GM18498 (cell line): ENCODE results near the gene CIRBP.

Experiments used
- ATAC-seq: cut with Tn5 transposase; IDR thresholded peaks from one replicate; pipeline ENCODE4 v1.9.1; 2021; ENCODE audit warnings: mild to moderate bottlenecking, moderate library complexity; ENCODE audit not compliant: unreplicated experiment

The CIRBP gene

DNA sequence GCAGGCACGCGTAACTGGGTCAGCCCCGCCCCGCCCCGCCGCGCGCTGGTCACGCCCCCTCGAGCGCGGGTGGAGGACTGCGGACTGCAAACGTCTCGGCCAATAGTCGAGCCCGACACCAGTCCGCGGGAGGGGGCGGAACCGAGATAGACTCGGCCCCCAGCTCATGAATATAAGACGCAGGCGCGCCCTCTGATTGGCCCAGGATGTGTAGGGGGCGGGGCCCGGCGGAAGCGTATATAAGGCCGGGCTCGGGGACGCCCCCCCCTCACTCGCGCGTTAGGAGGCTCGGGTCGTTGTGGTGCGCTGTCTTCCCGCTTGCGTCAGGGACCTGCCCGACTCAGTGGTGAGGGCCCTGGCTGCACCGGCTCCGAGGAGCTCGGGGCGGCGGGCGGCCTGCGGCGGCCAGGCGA lies at the start of gene CIRBP:
Gene CIRBP (plus strand): TSS at position 268 of the 413 bp plus-strand sequence. CDS start 1,602 bp downstream, outside the sequence.
- peak; percentile 61 for ATAC-seq

DNA sequence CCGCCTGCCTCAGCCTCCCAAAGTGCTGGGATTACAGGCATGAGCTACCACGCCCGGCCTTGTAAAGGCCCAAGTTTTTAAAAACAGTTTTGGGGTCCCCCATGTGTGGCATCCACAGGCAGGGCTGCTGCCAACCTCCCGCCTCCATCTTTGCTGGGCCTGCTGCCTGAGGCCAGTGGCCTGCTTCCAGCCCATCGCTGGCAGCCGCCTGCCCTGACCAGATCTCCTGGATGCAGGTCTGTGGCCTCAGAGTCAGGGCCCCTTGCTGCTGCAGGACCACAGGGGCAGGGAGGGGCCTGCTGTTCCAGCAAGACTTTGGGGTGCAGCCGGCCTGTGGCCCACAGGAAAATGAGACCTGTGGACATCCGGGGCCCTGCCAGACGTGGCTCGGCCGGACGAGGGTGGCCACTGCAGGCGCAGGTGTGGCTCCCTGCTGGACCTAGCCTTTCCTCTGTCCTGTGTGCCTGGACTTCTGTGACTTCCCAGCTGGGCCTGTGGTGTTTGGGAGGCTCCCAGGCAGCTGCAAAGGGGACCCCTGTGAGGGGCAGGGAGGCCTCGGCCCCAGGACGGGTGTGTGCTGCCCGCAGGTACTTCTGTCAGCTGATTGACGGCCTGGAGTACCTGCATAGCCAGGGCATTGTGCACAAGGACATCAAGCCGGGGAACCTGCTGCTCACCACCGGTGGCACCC lies 49.2 kb upstream of the CIRBP start:
- ATAC-seq: no peak

DNA sequence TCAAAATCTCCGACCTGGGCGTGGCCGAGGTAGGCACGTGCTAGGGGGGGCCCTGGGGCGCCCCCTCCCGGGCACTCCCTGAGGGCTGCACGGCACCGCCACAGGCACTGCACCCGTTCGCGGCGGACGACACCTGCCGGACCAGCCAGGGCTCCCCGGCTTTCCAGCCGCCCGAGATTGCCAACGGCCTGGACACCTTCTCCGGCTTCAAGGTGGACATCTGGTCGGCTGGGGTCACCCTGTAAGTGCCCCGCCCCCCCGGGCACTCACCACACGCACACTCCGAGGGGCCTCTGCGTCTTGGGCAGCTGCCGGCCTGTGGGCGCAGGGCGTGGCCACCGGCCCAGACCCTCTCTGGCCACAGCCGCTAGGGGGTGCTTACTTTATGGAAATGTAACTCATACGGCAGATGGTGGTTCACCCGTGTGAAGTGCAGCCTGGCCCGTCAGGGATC lies 48.6 kb upstream of the CIRBP start:
- no peak for ATAC-seq

DNA sequence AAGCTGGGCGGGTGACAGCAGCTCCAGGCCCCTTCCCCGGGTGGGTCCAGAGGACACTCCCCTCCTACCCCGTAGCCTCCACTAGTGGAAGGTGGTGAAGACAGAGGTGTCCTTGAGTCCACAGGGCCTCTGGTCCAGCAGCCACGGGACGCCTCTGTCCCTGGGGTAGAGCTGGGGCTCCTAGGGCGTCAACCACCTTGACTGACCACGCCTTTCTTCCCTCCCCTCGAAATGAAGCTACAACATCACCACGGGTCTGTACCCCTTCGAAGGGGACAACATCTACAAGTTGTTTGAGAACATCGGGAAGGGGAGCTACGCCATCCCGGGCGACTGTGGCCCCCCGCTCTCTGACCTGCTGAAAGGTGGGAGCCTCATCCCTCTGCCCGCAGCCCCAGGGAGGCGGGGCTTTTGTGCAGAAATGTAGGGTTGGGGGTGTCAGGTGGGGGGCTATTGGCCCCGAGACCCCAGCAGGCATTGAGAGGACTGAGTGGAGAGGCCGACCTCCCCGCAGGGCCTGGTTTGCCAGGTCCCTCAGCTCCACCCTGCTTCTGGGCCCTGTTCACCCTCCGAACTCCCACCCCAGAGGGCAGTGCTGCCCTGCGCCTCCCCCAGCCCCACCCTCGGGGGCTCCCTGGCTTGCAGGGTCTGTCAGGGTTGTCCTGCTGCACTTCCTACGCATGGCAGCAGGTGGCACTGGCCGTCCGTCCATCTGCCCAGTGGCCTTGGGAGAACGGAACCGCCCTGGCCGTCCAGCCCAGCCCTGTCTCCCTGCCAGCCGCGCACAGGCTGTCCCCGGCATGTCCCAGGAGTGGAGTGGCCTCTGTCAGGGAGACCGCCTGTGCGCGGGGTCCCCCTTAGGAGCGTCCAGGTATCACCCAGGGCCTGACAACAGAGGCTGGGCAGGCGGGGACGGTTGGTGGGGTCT lies 47.9 kb upstream of the CIRBP start:
- ATAC-seq: no peak

DNA sequence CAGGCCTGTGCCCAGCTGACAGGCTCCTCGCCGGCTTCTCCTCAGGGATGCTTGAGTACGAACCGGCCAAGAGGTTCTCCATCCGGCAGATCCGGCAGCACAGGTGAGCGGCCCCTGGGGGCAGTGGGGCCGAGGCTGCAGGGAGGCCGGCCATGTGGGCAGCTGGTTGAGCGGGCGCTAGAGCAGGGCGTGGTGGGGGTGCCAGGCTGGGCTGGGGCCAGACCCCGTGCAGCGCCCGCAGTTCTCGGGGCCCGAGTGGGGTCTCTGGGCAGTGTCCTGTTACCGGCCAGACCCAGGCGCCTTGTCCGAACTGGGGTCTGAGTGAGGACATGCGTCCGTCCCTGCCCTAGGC lies 47.3 kb upstream of the CIRBP start:
- no peak for ATAC-seq

DNA sequence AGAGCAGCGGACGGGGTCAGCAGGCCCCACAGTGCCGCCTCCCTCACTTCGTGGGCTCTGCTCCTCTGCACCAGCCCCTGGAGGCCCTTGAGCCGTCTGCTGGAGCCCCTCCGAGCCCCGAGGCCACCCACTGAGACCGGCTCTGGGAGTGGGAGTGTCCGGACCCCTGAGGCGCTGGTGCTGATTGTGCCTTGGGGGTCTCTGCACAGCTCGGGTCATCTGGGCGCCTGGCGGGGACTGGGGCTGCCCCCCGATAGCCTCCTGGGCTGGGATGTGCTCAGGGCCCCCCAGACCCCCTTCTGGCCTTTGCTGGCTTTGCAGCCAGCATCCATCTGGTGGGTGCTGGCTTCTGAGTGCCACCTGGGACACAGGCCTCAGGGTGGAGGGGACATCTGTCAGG lies 46.7 kb upstream of the CIRBP start:
- ATAC-seq: no peak

DNA sequence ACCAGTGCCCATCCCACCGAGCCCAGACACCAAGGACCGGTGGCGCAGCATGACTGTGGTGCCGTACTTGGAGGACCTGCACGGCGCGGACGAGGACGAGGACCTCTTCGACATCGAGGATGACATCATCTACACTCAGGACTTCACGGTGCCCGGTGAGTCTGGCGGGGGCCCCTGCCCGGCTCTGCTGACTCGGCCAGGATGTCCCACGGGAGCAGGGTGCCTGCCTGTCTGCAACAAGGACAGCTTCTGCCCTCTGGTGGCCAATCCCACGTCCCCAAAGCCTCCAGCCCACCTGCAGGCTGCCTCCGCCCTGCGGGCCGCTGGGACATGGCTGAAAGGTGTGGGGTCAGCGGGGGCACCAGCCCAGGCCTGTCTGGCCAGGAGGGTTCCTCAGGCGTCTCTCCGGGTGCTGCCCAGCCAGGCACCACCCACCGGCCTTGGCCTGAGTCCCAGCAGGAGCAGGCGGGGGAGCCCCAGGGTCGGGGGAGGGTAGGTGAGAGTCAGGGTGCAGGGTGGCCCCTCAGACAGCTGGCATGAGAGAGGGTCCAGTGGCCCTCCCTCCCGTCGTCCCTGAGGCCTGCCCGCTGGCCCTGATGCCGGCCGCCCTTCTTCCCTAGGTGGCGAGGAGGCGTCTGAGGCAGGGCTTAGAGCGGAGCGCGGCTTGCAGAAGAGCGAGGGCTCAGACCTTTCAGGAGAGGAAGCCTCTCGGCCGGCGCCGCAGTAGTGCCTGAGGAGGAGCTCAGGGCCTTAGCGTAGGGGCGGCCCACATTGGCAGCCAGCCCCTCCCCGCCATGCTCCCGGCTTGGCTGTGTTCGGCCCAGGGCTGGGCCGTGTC lies 45.9 kb upstream of the CIRBP start:
- ATAC-seq: no peak

DNA sequence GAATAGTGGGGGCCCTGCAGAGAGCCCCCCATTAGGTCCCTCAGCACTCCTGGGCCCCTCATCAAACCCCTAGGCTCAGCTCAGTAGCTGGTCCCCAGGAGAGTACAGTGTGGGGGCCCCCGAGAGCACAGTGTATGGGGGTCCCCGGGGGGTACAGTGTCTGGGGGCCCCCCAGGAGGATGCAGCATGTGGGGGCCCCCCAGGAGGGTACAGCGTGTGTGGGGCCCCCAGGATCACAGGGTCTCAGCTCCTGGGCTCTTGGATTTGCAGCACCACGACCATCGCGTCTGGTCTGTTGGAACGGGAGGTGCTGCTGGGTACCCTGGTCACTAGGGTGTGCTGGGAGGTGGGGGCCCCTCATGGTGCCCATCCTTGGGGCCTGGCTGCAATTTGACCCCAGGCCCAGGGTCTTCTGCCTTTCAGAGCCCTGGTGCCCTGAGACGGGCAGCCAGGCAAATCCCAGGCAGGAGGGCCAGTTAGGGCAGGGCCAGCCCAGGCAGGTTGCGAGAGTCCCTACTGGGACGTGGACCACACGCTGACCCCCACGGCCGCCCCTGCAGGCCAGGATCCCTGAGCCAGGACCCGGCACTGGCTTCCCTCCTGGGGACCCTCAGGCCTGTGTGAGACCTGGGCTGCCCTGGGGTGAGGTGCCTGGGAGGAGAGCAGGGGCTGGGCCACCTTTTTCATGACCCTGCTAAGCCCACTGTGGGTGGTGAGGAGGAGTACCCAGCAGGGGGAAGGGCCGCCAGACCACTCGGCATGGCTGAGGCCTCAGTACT lies 44.9 kb upstream of the CIRBP start:
- no peak for ATAC-seq

DNA sequence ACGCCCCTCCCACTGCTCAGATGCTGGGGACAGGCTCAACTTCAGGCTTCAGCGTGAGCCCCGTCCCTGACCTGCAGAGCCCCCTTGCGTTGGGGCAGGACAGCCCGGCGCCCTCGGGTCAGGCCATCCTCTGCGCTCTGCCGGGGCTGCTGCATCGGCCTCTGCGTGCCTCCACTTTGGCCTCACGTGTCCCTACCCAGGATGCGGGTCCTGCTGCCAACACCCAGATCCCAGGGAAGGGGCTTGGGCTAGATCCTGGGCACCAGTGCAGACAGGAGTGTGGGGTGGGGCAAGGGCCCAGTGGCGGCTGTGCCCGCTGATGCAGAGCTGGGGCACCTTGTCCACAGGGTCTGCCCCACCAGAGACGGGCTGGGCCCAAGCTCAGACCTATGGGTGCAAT lies 44.3 kb upstream of the CIRBP start:
- no peak for ATAC-seq

DNA sequence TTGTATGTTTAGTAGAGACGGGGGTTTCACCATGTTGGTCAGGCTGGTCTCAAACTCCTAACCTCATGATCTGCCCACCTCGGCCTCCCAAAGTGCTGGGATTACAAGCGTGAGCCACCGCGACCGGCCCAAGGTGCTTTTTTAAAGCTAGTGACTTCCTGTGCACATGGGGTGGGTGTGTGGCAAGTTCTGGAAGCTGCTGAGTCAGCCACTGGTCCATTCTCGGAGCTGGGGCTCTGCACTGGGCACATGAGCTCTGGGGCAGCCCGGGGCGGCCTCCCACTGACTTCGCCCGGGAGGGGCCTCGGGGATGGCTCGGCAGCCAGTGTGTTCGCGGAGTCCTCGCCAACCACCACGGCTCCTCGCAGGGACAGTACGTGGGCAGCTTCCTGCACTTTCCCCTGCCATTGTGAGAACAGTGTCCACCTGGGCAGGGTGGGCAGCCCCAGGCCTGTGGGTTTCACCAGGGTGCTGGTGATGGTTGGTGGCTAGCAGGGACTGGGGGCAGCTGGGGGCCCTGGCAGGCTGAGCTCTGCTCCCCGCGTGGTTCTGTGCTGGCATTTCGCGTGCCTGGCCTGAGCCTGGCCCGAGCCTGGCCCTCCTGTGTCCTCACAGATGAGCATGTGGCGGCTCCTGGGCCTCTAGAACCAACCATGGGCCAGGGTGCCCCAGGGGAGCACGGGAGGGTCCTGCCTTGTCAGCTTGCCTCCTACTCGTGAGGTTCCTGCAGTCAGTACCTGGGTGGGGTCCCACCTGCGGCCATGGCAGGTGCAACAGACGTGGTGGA lies 43.5 kb upstream of the CIRBP start:
- no peak for ATAC-seq

DNA sequence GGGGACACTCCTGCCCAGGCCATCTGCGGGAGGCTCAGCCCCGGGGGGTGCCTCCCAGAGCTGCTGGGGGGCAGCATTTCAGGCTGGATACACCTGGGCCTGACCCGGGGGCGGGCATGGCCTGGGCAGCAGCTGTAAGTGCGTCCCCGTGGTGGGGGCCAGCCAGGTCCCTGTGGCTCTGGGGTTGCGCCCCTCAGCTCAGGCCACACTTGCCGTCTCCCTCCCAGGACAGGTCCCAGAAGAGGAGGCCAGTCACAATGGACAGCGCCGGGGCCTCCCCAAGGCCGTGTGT lies 43.0 kb upstream of the CIRBP start:
- ATAC-seq: no peak

DNA sequence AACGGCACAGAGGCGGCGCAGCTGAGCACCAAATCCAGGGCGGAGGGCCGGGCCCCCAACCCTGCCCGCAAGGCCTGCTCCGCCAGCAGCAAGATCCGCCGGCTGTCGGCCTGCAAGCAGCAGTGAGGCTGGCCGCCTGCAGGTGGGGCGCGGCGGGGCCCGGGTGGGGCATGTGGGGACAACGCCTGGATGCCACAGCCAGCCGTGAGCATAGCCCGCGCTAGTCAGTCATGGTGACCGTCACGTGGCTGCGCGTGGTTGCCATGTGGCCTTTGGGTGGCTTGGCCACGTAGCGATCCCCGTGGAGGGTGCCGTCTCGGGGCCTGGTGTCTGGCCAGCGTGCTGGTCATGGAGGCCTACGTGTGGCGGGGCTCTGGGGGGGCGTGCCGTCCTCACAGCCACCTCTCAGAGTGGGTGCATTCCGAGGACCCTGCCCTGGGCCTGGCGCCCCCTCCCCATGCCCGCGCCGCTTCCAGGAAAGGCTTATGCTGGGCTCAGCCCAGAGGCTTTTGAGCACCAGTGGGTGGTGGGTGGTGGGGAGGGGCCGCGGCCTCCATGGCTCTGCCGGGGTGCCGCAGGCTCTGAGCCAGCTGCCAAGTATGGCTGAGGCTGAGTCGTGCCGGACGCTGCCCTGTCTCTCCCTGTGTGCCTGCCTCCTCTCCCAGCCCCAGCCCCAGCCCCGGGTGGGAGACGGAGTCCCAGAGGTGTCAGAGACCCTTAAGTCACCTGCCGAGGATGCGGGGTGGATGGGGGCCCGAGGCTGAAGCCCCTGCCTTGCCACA lies 42.4 kb upstream of the CIRBP start:
- ATAC-seq: no peak

DNA sequence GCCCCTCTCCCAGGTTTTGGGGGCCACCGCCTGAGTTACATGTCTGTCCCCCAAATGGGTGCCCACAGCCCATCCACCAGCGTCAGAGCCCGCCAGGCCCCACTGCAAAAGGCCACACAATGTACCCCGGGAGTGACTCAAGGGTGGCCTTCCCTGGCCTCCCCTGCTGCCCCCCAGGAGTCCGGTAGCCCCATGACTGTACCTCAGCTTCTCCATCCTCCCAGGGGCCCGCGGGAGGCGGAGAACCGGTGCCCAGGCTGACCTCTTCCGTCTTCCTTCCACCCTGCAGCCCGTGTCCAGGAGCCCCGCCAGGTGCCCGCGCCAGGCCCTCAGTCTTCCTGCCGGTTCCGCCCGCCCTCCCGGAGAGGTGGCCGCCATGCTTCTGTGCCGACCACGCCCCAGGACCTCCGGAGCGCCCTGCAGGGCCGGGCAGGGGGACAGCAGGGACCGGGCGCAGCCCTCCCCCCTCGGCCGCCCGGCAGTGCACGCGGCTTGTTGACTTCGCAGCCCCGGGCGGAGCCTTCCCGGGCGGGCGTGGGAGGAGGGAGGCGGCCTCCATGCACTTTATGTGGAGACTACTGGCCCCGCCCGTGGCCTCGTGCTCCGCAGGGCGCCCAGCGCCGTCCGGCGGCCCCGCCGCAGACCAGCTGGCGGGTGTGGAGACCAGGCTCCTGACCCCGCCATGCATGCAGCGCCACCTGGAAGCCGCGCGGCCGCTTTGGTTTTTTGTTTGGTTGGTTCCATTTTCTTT lies 41.7 kb upstream of the CIRBP start:
- ATAC-seq: no peak

DNA sequence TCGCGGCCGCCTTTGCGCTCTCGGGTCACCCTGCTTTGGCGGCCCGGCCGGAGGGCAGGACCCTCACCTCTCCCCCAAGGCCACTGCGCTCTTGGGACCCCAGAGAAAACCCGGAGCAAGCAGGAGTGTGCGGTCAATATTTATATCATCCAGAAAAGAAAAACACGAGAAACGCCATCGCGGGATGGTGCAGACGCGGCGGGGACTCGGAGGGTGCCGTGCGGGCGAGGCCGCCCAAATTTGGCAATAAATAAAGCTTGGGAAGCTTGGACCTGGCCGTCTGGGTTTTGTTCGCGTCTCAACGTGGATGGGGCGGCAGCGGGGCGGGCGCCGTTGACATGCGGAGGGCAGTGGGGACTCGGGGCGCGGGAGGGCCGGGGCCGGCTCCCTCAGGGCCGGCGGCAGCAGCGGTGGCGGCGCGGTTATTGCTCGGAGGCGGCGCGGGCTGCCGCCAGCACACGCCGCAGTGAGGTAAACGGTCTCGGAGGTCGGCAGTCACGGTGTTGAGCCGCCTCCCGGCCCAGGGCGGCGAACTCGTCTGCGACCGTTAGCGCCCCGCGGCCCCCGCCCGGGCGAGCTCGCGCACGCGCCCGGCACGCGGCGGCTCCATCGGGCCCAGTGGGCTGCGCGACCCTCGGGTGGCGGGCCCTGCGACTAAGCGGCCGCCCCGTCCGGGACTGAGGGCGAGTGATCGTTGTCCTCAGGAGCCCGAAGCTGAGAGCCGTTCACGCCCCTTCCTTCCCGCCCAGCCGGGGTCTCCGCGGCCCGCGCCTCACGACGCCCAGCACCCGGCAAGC lies 40.8 kb upstream of the CIRBP start:
- no peak for ATAC-seq

DNA sequence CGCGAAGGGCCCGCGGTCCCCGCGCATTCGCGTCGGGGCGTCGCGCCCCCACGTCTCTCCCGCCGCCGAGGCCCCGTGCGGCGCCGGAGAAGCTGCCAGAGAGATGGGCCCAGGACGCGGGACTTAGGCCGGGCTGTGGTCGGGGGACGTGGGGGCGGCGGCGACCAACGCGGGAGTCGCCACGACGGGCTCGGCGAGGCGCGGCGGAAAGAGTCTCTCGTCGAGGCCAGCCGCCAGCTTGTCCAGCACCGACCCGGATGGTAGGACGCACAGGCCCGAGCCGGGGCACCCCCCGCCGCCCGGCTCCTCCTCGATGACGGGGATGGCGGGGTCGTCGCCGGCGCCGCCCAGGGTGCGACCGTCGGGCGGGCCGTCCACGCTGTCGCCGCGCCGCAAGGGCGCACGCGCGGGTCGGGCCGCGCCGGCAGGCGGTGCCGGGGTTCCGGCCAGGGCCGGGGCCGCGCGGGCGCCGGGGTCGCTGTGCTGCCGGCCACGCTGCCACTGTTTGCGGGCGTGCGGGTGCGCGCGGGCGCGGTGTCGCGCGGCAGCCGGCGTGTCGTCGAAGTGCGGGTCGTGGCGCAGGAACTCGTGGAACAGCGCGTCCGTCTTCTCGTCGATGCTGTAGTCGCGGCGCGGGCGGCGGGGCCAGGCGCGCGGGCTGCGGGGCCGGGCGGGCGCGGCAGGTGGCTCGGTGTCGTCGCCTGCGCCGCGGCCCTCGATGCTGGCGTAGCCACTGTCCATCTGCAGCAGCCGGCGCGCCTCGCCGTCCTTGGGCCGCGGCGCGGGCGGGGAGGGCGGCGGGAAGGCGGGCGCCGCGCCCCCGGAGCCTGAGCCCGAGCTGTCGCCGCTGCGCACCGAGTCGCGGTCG lies 39.8 kb upstream of the CIRBP start:
- no peak for ATAC-seq

DNA sequence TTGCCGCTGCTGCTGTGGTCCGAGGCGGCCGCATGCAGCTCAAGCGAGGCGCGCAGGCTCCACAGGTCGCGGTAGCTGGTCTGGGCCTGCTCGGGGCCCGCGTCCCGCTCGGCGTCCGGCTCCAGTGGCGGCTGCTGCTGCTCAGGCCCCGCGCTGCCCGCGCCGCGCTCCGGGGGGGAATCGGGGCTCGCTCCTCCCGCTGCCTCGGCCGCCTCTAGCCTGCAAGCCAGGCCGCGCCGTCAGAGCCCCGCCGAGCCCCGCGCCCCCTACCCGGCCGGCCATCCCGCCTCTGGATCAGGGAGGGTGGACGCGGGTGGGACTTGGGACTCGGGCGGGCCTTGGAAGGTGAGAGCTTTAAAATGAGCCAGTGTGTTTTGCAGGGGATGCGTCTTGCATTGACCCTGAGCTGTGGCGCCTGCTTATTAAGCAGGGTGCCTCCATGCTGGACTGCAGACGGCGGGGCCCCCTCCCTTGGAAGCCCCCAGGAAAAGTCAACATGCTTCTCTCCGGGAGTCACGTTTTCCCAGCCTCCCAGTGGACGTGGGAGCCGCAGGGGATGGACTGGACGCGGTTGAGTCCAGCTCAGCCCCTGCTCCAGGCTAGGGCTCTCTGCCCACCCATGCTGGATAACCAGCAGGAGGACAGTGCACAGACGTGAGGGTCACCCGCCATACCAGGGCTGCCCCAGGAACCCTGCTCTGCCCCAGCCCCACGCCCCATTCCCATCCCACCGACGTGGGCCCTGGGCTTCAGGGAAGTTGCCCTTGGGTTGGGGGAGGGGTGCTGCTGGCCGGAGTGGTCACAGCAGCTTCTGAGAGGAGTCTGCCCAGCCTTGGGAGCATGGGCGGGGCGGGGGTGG lies 39.0 kb upstream of the CIRBP start:
- no peak for ATAC-seq
